GM12801 (cell line): ENCODE data around the gene C12orf50.

Experiments
- TF ChIP-seq, protein P1 (sequence below): IDR thresholded peaks from one replicate; pipeline ENCODE4 v1.5.1; 2011; ENCODE audit warnings: control low read depth; ENCODE audit not compliant: insufficient read length; ENCODE audit errors: extremely low read depth

Gene C12orf50

DNA sequence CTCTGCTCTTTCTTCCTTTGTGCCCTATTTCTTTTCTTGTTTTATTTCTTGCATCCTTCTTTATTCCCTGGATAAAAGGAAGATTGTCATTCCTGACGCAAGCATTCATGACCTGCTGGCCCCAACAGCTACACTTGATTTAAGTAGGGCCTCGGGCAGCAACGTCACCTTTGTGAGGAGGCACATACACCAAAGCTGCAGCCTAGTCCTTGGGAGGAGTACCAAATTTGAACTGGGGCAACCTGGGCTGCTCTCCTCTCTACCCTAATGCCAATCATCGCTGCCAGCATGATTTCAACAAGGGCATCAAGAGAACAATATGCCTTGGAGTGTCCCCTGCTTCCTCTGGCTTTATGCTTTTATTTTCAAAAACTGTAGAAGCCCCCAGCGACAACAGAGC, 76.4 kb downstream of the C12orf50 start:
- TF ChIP-seq, protein P1, sequence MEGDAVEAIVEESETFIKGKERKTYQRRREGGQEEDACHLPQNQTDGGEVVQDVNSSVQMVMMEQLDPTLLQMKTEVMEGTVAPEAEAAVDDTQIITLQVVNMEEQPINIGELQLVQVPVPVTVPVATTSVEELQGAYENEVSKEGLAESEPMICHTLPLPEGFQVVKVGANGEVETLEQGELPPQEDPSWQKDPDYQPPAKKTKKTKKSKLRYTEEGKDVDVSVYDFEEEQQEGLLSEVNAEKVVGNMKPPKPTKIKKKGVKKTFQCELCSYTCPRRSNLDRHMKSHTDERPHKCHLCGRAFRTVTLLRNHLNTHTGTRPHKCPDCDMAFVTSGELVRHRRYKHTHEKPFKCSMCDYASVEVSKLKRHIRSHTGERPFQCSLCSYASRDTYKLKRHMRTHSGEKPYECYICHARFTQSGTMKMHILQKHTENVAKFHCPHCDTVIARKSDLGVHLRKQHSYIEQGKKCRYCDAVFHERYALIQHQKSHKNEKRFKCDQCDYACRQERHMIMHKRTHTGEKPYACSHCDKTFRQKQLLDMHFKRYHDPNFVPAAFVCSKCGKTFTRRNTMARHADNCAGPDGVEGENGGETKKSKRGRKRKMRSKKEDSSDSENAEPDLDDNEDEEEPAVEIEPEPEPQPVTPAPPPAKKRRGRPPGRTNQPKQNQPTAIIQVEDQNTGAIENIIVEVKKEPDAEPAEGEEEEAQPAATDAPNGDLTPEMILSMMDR, result no peak

DNA sequence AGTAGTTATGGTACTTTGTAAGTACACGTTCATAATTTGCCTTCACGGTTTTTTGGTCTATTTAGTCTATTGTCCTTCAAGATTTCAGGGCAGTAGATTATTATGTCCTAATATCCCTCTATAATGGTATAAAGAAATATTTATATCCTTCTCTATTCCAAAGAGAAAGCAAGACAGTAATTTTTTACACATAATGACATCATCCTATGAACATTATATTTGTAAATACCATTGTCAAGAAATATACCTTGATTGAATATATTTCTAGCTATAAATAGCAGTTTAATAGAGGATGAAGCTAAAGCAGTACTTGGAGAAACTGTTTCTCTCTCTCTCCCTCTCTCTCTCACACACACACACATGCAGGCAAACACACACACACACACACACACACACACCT, 77.0 kb downstream of the C12orf50 start:
- TF ChIP-seq, protein P1, result no peak

GRCh38 chr12:87943762-87944161, 85.4 kb downstream of the C12orf50 start:
- TF ChIP-seq, protein P1, result no peak

DNA sequence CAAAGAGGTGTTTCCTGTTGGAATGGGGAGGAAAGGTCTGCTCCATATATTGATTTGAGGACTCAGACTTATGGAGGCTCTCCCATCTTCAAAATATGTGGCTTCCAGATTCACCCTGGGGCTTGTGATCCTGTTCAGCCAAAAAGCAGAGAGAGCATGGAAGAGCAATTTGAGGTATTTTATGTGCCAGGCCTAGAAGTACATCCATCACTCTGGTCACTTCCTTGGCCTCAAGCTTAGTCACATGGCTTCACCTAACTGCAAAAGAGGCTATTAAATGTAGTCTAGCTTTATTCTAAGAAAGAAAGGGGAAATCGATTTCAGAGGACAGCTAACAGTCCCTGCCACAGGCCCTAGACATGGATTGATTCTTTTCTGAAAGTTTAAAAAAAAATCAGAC, 86.2 kb downstream of the C12orf50 start:
- TF ChIP-seq, protein P1, result no peak

GRCh38 chr12:87939182-87939581, 90.0 kb downstream of the C12orf50 start:
- TF ChIP-seq, protein P1, result no peak

GRCh38 chr12:87935216-87935615, 94.0 kb downstream of the C12orf50 start:
- TF ChIP-seq, protein P1, result no peak

- TF ChIP-seq, protein P1, result no peak
Measured at GRCh38 chr12:87933991-87934390, 95.2 kb downstream of the C12orf50 start.

GRCh38 chr12:87931812-87932211, 97.4 kb downstream of the C12orf50 start:
- TF ChIP-seq, protein P1, result no peak
